HG03196 (cell line): ENCODE data around the gene AFF1.
"Not testable (repeated sequence)": the region's sequence is repeated elsewhere in the genome, so short reads cannot be mapped to it uniquely, and the experiment has no call there.

Experiments
- ATAC-seq: cut with Tn5 transposase; IDR thresholded peaks from one replicate; pipeline ENCODE4 v1.9.1; 2021; ENCODE audit not compliant: unreplicated experiment

Gene AFF1

DNA sequence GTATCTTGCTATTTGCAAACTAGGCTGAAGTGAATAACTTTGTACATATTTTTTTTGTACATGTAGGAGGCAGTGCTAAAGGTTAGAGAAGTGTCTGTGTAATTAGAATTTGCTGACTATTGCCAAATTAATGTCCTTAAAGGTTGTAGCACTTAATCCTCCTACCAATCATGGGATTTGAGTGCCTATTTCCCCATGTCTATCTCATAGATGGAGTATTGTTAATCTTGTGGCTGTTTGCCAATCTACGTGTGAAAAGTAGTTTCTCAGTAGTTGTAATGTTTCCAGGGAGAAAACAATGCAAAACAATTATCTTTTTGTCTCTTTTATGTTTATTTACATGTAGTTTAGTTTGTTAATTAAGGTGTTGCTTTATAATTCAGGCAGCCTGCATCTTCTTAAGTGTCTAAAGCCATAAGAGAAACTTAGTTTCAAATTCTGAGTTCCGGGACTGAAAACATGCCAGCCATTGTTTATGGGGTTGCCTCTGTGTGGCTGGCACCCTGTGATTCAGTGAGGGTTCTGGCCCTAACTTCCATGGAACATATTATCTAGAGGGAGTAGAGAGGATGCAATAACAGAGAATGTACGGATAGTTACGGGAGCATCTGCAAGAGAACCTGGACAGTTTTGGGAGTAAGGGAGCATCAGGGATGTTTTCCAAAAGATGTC is 143.2 kb downstream of the AFF1 start:
- no peak for ATAC-seq

DNA sequence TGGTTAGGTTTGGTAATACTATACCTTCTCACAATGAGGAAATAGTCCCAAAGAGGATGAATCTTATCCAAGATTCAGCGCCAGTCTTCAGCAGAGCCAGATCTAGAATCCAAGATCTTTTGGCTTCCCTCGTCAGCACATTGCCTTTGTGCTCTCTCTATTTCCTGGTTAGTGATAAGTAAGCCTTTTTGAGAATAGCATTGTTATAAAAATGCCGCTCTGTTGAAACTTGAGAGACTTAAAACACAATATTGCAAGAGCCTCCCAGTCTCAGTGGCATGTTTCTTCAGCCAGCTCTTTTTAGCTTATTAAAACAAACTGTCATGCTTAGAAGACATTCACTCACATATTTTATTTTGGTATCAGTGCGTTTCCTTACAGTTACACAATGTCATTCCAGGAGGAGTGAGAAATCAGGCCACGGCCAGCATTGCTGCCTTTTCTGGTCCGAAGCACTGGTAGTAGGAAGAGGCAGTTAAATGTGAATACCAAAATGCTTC is 144.2 kb downstream of the AFF1 start:
- no peak for ATAC-seq

DNA sequence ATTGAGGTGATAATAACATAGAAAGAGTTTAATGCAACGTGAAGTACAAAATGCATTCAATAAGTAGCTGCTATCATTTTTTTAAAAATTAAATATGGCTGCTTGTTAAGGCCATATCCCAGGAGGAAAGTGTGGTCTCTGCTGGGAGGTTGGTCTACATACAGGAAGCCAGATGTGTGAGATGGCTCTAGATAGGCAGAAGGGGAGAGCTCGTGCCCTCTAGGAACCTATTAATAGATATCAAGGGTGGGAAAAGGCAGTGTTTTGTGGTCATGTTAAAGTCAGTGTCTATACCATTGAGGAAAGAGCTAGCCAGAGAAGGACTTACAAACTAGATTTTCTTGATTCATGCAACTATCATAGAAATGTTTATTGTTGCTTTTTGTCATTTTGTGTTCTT is 145.2 kb downstream of the AFF1 start:
- no peak for ATAC-seq

DNA sequence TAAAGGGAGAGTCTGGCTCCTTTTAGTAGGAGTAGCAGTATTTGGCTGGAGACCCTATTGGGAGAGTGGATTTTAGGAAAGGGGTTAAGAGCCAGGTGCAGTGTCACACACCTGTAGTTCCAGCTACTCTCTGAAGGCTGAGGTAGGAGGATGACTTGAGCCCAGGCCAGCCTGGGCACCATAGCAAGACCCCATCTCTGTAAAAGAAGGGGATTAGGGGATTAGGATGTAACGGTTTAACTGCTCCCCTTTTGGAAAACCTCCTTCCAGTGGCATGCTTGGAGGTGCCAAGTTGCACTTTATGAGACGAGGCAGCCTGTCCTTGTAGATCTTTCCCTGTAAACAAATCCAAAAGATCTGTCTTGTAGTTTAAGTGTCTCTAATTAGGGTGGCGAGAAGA is 145.7 kb downstream of the AFF1 start:
- no peak for ATAC-seq

DNA sequence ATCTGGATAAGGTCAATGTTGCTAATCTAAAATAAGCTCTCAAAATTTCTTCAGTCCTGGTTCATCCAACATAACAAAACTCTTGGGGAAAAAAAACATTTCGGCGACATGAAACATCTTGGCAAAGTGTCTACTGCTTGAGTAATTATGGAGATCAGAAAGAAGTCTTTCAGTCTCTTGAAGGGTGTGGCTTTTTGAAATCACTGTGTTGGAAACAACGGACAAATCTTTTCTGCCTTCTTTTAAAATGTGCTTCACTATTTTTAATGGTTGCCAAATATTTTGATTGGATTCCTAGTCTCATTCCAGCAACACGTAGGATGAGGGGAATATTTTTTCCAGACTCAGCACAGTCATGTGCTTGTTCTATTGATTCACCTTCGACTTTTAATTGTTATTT is 147.0 kb downstream of the AFF1 start:
- no peak for ATAC-seq

DNA sequence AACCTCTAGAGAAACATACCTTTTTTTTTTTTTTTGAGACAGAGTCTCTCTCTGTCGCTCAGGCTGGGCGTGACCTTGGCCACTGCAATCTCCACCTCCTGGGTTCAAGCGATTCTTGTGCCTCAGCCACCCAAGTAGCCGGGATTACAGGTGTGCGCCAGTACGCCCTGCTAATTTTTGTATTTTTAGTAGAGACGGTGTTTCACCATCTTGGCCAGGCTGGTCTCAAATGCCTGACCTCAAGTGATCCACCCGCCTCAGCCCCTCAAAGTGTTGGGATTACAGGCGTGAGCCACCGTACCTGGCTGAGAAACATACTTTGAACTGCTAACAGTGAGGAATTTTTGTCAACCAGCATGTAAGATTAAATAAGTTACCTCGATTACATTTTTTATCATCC is 150.9 kb downstream of the AFF1 start:
- ATAC-seq = not testable (repeated sequence)

DNA sequence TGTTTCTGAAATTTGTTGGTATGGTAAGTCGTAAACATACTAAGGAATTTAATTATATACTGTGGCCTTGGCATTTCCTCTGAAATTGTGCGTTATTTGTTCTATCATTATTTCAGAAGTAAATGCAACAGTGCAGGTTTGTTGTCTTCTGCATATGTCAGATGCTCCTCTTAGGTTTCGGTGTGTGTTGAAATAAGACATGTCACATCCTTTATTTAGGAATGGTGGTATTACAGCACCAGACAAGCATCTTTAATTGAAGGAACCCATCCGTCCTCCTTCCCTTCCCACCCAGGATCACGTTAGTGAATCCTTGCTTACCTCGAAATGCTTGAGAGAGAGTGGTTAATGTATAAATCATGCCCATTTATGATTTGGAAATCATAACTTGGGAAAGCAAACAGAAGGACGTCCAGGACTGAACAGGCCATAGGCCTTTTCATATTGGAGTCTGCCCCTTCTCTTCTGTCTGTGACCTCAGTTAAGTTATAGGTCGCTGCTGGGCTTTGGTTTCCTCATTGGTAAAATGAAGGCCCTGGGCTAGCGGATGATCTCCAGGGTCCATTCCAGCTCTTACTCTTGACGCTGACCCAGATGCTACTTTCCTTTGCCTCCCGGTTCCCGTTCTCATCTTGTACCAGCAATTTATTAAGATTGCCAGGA is 151.5 kb downstream of the AFF1 start:
- no peak for ATAC-seq

DNA sequence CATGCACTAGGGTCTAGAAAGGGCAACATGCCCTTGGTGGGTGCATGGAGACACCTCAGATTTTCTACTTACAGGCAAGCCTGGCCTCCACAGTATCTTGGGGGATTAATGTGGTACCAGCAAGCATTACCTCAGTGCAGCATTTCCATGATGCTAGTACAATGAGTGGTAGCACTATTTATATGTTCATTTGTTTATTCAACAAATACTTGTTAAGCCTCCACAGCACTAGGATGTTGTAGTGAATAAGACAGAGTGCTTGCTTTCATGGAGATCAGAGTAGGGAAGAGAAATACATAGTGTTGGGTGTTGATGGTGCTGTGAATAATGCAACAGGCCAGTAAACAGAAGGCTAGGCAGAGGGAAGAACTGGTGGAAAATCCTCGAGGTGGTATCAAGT is 152.2 kb downstream of the AFF1 start:
- no peak for ATAC-seq

DNA sequence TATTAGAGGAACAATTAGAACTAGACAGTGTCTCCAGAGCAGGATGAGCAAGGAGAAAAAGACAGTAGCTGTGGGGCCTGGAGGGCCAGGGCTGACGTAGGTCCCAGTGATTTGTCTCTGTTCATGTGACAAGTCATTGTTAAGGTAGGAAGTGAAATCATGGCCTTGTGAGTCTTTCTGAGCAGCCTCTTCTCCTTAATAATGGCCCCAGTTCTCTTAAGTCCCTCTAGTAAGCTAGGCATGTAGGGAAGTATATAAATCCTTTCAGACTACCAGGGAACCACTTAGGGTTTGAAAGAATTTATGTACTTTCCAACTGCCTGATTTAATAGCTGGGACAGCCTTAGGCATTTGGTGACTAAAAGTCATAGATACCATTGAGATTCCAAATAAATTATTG is 152.6 kb downstream of the AFF1 start:
- no peak for ATAC-seq

DNA sequence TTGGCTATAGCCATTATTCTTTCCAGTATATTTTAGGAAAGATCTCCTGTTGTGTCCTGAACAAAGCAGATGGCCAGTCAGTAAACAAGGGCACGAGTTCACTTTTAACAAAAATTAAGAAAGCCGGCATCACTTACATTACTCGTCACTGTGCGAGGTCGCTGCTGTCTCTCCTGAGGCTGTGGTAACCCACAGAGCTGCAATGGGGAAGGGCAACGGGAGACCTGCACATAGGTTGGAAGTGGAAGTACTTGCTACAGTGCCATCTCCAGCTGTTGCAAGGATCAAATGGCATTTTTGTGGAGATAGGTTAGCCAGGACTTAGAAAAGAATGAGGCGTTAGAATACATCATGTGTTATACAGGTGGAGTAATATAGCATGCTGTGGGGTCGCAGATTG is 153.4 kb downstream of the AFF1 start:
- no peak for ATAC-seq

DNA sequence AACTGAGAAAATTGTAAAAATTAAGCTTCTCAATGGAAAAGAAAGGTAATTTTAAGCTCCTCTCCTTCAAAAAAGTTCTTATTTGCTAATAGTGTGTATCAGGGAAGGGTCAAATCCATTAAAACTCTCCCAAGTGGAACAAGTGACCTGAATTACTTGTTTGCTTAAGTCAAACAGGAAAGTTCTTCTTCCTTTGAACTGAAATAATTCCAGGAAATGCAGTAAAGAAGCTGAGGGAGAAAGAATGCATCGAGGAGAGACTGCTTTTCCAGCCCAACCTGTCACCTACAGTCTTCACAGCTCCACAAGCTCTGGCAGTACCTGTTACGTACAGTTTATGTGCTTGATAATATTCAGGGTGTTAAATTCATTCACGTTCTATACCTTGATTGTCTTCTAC is 154.6 kb downstream of the AFF1 start:
- ATAC-seq = no peak

DNA sequence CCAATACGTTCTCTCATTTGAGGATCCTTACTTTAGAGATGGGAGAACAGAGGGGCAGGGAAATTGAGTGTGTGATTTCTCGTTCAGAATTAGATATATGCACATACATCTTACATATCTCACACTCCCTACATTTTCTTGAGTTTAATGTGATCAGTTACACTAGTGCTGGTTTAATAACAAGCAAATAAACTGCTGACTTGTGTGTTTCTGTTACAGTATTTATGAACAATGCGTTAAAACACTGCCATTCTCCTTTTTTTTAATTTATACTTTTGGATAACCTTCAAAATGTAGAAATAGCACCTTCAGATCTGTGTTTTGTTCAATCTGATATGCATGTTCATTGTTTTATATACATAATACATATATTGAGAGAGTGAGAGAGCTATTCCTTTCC is 155.5 kb downstream of the AFF1 start:
- ATAC-seq = no peak

DNA sequence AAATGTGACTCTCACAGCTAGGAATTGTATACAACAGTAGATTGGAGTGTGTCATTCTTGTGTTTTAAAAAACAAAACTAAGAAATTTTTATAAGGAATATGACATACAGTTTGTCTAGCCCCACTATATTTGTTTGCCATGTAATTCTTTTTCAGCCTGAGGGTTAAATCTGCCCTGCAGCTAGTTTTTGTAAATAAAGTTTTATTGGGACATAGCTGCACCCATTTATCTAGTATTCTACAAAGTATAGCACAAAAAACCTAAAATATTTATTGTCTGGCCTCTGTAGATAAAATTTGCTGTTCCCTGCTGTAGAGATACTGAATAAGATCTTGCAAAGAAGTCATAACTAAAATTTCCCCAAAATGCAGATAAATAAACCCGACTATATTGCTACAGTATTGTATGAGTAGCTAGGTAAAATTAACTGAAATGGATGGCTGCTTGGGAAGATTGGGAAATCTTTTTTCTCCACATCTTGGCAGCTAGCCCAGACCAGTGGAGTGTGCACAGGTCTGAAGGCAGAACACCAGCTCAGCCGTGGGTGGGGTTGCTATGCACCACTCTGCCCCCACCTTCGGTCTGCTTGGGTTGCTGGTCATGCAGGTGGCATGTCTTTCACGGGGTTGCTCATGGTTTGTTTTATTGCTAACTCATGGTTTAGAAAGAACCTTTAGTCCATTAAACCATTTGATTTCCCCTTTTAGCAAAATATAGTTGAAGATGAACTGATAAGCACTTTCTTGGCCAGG is 157.8 kb downstream of the AFF1 start:
- ATAC-seq = no peak

DNA sequence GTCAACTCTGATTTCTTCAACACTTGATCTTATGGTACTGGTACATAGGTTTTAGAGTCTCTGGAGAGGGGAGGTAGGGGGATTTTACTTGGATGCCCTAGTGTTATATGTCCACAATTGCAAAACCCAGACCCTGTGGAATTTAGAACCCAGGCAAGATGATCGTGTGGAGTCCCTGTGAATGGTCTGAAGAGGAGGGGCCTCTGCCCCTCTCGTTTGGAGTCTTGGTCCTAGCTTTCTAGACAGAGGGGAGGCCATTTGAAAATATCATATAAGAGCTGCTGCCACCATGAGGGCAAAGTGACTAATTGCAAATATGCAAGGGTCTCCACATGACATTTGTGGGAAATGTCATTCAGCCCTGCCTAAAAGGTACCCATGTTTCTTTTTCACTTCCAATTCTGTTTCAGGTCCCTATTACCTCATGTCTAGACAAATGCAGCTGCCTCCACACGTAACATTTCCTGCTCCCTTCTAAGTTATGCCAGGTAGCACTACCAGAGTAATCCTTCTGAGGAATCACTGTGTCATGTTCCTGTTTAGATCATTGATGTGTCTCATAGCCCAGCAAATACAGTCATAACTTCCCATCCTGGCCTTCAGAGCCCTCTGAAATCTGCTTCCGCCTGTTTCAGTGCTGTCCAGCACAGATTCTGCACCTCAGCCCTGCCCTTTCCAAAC is 158.8 kb downstream of the AFF1 start:
- peak; percentile 66 for ATAC-seq

DNA sequence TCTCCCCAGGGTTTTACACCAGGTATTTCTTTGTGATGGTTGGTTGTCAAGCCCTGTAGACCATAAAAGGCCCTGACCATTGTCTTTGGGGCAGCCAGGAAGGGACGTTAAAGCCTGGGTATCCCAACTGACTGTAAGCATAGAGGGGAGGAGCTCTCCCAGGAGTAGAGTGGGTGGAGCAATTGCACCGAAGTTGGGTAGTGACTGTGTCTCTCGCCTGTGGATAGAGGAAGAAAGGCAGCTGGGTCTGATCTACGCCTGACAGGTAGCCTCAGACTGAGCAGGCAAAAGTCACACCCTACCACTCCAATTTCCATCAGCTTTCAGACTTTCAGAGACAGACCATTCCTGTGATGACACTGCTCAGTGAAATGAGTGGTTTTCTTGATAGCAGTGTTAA is 162.3 kb downstream of the AFF1 start:
- no peak for ATAC-seq

DNA sequence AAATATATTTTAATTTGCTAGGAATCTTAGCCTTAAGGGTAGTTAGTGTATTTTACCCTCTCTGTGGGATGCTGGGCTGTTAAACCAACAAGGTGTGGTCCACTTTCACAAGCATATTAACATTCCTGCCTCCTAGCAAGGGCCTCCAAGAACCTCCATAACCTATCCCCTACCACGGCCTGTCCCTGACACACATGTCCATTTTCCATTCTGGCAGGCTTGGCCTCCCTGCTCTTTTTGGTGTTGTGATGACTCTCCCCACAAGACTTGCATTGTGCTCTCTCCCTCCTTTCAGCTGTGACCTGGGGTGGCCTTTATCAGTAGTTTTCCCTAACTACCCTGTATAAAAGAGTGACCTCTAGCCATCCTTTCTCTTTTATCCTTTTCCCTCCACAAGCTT is 165.4 kb downstream of the AFF1 start:
- ATAC-seq = no peak

DNA sequence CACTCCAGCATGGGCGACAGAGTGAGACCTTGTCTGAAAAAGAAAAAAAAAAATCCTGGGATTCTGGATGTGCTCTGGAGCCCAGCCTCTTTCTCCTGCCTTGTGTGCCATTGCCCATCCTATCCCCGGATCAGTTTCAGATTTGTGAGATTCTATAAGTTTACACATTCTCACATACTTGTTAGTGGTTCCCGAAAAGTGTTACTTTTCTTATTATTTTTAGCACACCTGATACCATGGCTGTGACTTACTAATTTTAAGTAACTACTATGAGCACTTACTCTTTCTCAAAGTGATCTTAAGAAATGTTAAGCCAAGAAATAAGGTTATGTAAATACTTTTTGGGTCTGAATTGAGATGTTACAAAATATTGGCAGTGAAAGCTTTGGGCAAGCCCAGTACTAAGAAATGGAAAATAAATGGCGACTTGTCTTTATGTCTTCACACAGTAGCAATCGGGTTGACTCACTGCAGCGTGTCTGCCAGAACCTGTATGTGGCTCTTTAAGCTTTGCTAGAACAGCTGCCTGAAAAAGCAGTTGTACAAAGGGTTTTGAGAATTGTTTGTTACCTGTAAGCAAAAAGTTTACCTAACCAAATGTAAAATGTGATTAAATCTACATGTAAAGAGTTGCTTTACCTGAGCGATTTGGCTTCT is 166.9 kb downstream of the AFF1 start:
- no peak for ATAC-seq

DNA sequence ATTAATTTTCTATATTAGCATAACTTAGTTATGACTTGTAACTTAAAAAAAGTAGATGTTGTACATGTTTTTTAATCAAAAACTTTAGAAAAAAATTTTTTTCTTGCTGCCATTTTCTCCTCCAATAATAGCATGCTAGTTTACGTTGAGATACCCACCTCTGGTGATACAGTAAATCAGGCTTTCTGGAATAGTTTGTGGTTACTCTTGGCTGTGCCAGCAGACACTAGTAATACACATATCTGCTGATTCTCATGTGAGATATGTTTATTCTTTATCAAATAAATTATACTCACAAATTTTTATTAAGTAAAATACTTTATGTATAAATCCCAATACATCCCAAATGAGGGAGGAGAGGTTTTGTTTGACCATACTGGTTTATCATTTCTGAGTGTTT is 168.3 kb downstream of the AFF1 start:
- ATAC-seq = no peak

DNA sequence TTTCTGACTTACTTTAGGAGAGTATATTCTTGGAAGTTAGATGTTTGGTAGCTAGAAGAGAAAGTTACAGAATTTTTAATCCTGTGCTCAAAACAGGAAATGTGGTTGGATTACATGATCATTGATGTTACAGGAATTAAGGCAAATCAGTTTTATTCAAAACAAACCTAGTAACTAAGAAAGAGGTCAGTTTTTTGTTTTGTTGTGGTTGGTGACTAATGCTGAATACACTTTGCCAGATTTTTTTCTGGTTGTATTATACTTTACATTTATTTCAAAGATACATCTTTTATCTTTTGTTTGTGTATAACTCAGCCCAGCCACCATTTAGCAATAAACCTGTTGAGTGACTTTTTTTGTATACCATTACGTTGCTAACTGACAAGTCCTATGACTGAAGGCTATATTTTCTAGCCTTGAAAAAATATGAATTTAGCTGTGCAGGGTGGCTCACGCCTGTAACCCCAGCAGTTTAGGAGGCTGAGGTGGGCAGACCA is 168.9 kb downstream of the AFF1 start:
- no peak for ATAC-seq

DNA sequence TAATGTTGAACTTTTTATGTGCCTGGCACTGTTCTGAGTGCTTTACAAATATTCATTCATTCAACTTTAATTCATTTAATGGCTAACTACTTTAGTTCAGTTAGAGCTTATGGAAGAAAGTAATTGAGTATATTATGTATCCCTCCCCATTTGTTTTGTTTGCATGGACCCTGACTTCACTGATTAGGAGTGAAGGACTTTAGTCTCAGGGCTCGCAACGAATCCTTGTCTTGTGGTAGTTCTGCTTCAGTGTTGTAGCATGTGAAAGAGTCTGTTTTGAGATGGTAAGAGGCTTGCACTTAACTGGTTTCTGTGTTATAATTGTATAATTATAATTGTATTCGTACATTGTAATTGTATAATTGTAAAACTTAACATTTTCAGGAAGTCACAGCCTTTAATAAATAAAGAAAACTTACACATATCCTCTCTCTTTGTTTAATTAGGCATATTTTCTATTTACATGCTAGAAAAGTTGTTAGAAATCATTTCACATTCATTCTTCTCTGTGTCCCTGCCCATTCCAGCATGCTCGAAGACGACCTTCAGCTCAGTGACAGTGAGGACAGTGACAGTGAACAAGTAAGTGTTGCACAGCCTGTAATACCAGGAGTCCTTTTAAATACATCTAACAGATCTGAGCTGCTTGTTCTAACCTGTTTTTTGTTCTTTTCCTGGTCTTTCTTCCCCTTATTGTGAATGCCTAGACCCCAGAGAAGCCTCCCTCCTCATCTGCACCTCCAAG is 170.5 kb downstream of the AFF1 start:
- no peak for ATAC-seq
